ENCODE results near the gene FGF2.
"Not testable (repeated sequence)": the region's sequence is repeated elsewhere in the genome, so short reads cannot be mapped to it uniquely, and the experiment has no call there.

FGF2 gene

DNA sequence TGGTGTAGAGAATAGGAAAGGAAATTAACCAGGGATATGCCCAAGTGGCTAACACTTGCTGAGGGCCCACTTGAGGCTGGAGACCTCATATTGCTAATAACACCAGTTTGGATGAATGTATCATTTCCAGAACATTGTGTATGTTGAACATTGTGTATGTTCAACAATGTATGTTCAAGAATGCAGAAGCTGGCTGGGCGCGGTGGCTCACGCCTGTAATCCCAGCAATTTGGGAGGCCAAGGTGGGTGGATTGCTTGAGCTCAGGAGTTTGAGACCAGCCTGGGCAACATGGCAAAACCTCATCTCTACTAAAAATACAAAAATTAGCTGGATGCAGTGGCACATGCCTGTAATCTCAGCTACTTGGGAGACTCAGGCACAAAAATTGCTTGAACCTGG lies 23.2 kb downstream of the FGF2 start:
- DNase-seq: not testable (repeated sequence)

GRCh38 chr4:122851568-122851967 lies 24.9 kb downstream of the FGF2 start:
- no peak for DNase-seq

GRCh38 chr4:122854447-122855352 lies 28.1 kb downstream of the FGF2 start:
- no peak for DNase-seq

DNA sequence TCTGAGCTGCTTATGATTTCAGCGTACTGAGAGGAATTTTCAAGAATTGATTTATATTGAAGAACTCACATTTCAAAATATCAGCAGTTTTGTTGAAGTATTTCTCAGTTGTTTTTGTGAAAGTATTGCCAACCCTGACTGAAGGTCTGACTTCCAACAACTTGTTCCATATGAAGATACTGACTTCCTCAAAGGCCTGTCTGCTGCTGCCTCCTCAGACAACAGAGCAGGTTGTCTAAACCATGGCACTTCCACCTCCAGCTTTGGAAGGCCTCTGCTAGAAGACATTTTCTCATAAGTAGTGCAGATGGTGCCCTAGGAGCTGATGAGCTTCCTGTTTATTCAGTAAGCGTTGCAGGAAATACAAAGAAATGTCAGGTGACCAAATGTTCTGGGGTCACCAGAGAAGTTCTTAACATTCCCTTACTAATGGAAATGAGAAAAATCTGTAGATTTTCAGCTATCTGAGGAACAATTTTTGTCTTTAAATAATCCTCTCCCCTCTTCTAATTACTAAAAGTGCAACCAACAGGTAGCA lies 28.8 kb downstream of the FGF2 start:
- no peak for DNase-seq

- DNase-seq: no peak
These were observed 30.5 kb downstream of the FGF2 start for GRCh38 chr4:122857160-122857559.

DNA sequence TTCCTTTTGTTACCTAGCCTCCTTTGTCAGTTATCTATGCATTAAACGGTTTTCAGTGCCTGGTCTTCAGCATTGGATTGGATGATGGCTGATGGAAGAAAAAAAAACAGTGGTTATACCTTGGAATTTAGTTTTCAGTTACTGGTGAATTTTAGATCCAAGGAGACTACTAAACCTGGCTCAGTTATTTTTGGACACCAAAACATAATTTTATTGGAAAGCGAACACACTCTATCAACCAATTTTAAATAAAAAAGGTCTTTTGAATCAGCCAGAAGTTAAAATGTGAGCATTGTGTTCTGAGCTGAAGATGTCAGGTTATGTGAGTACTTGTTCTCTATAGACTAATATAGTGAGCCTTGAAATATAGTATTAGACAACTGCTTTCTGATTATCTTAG lies 32.1 kb downstream of the FGF2 start:
- no peak for DNase-seq

DNA sequence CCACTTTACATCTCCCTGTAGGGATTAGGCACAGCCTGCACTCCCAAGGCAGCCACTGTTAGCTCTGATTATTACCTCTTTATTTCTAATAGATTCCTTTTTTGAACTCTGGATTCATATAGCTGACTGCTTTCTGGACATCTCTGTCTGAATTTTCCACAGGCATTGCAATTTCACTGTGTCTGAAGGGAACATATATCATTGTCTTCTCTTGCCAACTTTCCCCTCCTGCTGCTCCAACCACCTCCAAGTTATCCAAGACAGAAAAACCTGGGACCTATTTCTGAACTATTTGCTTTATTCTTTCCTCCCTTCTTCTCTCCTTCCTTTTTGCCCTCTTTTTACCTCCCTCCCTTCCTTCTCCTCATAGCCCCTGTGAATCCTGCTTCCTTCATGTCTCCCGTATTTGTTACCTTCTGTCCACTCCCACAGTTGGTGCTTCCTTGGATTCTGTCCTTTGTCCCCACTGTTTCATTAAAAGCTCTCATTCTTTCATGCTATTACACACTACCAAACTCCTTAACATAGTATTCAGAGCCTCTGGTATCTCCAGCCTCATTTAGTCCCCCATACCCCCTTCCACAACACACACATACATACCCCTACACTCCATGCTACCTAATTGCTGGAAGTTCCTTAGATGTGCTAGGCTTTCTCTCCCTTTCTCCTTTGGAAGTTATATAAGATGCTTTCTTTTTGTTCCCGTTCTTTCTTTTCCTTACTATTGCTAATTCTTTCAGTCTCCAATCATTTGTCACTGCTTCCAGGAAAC lies 34.7 kb downstream of the FGF2 start:
- DNase-seq: no peak

GRCh38 chr4:122863639-122864038 lies 37.0 kb downstream of the FGF2 start:
- no peak for DNase-seq

GRCh38 chr4:122865425-122865824 lies 38.8 kb downstream of the FGF2 start:
- no peak for DNase-seq

DNA sequence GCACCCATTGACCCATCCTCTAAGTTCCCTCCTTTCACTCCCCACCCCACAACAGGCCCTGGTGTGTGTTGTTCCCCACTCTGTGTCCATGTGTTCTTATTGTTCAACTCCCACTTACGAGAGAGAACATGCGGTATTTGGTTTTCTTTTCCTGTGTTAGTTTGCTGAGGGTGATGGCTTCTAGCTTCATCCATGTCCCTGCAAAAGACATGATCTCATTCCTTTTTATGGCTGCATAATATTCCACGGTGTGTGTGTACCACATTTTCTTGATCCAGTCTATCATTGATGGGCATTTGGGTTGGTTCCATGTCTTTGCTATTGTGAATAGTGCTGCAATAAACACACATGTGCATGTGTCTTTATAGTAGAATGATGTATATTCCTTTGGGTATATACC lies 41.6 kb downstream of the FGF2 start:
- DNase-seq: not testable (repeated sequence)

- DNase-seq: no peak
These were observed 46.5 kb downstream of the FGF2 start for GRCh38 chr4:122873146-122873545.

DNA sequence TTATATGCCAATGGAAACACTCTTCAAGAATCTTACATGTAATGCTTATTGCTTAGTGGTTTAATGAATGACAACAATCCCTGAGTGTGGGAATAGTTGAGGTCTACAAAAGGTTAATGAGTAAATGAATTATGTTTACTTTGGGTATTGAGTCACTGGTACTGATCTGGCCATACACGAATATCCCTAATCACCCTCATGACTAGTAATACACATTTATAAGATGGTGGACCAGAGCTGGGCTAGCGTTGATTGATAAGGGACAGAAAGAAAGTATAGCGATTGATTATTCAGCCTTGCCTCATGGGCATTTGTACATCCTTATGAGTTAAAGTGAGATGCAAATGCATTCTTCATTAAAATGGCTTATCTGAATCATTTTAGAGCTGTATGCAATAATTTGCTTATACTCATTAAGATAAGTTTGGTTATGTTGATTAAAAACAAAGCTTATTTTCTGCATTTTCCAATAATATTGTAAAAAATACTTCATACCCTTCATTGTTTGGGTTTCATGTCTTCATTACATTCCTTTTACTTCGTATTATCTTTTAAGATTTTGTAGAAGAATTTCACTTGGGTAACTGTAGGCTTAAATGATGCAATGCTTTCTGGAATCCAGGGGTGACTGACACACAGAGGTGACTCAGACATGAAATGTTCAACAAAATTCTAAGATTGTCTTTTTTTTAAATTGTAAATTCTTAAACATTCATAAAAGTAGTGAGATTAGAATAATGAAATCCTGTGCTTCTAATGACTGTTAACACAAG lies 47.4 kb downstream of the FGF2 start:
- DNase-seq: no peak

DNA sequence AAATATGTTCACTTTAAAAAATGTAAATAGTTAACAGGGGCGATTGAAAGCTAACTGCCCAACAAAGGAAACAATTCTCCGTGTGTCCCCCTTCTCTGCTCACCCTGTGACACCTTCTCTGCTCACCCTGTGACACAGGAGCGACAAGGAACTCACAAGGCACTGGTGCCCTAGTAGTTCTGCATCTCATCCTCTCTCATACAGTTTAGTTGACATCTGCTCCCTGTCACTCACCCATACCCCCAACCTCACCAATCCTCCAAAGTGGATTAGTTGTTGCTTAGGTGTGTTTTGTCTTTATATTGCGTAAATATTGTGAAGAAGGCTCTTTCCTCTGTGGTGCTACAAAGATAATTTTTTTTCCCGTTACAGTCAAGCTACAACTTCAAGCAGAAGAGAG lies 49.3 kb downstream of the FGF2 start:
- DNase-seq: no peak

DNA sequence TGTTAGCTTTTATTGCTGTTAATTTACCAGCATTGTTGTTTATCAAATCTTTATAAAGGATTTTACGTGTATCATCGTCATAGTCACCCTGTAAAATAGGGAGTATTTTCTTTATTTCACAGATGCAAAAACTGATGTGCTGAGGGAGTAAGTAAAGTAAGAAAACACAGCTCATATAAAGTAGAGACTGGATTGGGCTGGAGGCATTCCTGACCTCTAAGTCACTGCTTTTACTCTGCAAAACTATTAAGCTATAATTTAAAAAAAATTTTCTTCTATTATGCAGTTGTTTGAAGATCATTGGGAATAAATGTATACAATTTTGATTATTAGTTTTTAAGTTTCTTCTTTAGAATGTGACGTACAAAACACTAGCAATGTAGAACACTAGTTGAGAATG lies 49.8 kb downstream of the FGF2 start:
- no peak for DNase-seq

DNA sequence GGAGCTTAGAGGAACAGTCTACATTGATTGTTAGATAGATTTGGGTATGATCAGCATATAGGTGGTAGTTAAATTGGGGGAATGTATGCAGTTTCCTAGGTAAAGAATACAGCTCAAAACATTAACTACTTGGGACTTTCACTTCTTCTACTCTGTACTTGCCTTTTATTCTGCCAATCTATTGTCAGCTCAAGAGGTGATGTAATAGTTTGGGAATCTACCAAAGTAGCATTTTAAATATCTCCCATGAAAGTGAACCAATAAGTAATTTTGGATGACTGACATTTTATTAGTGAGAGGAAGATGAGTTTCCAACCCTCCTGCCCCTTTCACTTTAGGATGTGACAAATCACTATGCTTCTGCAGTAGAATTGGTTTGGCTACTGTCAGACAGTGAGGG lies 52.4 kb downstream of the FGF2 start:
- DNase-seq: no peak

- DNase-seq: no peak
These were observed 56.5 kb downstream of the FGF2 start for GRCh38 chr4:122882857-122883735.

GRCh38 chr4:122884499-122884898 lies 57.9 kb downstream of the FGF2 start:
- no peak for DNase-seq

DNA sequence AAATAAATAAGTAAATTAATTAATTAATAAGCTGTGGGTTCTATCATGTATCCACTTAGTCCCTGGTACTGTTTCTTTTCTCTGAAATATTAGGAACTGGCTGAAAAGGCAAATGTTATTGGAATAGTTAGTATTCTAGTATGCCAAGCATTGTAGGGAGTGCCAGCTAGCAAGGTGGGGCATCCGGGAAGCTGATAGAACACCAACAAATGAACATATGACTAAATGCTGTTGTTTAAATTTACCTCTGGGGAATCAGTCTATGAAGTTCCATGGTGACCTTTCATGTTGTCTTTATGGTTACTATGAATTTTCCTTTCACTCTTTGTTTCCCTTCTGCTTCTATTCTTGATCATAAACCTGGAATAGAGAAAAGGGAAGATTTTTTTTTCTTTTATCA lies 63.1 kb downstream of the FGF2 start:
- DNase-seq: no peak

- DNase-seq: no peak
These were observed 63.6 kb downstream of the FGF2 start for GRCh38 chr4:122890147-122890795.

DNA sequence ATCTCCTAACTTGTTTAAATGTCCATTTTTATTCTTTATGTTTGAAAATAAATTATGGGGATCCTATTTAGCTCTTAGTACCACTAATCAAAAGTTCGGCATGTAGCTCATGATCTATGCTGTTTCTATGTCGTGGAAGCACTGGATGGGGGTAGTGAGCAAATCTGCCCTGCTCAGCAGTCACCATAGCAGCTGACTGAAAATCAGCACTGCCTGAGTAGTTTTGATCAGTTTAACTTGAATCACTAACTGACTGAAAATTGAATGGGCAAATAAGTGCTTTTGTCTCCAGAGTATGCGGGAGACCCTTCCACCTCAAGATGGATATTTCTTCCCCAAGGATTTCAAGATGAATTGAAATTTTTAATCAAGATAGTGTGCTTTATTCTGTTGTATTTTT lies 68.2 kb downstream of the FGF2 start:
- DNase-seq: no peak

DNA sequence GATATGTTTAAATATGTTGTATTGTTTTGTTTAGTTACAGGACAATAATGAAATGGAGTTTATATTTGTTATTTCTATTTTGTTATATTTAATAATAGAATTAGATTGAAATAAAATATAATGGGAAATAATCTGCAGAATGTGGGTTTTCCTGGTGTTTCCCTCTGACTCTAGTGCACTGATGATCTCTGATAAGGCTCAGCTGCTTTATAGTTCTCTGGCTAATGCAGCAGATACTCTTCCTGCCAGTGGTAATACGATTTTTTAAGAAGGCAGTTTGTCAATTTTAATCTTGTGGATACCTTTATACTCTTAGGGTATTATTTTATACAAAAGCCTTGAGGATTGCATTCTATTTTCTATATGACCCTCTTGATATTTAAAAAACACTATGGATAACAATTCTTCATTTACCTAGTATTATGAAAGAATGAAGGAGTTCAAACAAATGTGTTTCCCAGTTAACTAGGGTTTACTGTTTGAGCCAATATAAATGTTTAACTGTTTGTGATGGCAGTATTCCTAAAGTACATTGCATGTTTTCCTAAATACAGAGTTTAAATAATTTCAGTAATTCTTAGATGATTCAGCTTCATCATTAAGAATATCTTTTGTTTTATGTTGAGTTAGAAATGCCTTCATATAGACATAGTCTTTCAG lies 68.8 kb downstream of the FGF2 start:
- no peak for DNase-seq

All from activated gamma-delta T cell treated with Interleukin-2 at 50 U/mL for 16 hours (primary cell).